ACHN (cell line): ENCODE data around the gene MC5R.
"Not testable (repeated sequence)": the region's sequence is repeated elsewhere in the genome, so short reads cannot be mapped to it uniquely, and the experiment has no call there.

ENCODE experiments used
- DNase-seq: peaks from one replicate; pipeline ENCODE4 v3.0.0-alpha.2; 2015
- in situ Hi-C: cut with HindIII; loops from 2 replicates; pipeline ENCODE4 v1.10.0; 2017; ENCODE audit warnings: low sequenced_read_pairs, low pct_ligation_motif_present, low pct_unique_long_range_greater_than_20kb

The MC5R gene

GRCh38 chr18:13834496-13835015 lies 10.6 kb downstream of the MC5R start:
- in situ Hi-C loops, result no loop called here
- DNase-seq, result no peak

GRCh38 chr18:13835202-13835601 lies 11.3 kb downstream of the MC5R start:
- in situ Hi-C loops, result no loop called here
- DNase-seq, result no peak

GRCh38 chr18:13836559-13836958 lies 12.6 kb downstream of the MC5R start:
- DNase-seq, result no peak
- in situ Hi-C loops, result no loop called here

GRCh38 chr18:13849791-13850190 lies 25.8 kb downstream of the MC5R start:
- DNase-seq, result no peak
- in situ Hi-C loops, result no loop called here

GRCh38 chr18:13862898-13863297 lies 38.9 kb downstream of the MC5R start:
- DNase-seq, in situ Hi-C loops: not testable (repeated sequence)

GRCh38 chr18:13868501-13869271 lies 44.7 kb downstream of the MC5R start:
- in situ Hi-C loops, result no loop called here
- DNase-seq, result no peak

GRCh38 chr18:13871701-13872100 lies 47.8 kb downstream of the MC5R start:
- in situ Hi-C loops, result no loop called here
- DNase-seq, result no peak

- in situ Hi-C loops, result no loop called here
- no peak for DNase-seq
Measured at GRCh38 chr18:13872373-13872772, 48.4 kb downstream of the MC5R start.

- in situ Hi-C loops, result no loop called here
- no peak for DNase-seq
Measured at GRCh38 chr18:13872932-13873331, 49.0 kb downstream of the MC5R start.

GRCh38 chr18:13874558-13874957 lies 50.6 kb downstream of the MC5R start:
- in situ Hi-C loops, result no loop called here
- no peak for DNase-seq
